HEK293T (cell line): ENCODE measurements around the gene ARHGEF28.

ENCODE experiments used
- ARNT ChIP-seq: fragments of 450-650 bp; IDR thresholded peaks from 2 replicates; pipeline ENCODE4 v1.6.1; 2017; ENCODE audit warnings: mild to moderate bottlenecking
- BHLHE40 ChIP-seq: fragments of 450-650 bp; IDR thresholded peaks from 2 replicates; pipeline ENCODE4 v1.6.1; 2016; ENCODE audit warnings: mild to moderate bottlenecking, moderate library complexity, borderline replicate concordance
- CTBP1 ChIP-seq: fragments of 450-650 bp; IDR thresholded peaks from 2 replicates; pipeline ENCODE4 v1.6.1; 2016; ENCODE audit warnings: borderline replicate concordance
- FOXK2 ChIP-seq: fragments of 450-650 bp; IDR thresholded peaks from 2 replicates; pipeline ENCODE4 v1.6.1; 2016; ENCODE audit warnings: mild to moderate bottlenecking
- FOXM1 ChIP-seq: fragments of 450-650 bp; IDR thresholded peaks from 2 replicates; pipeline ENCODE4 v1.6.1; 2017; ENCODE audit warnings: mild to moderate bottlenecking, borderline replicate concordance
- HDGF ChIP-seq: fragments of 450-650 bp; IDR thresholded peaks from 2 replicates; pipeline ENCODE4 v1.6.1; 2017; ENCODE audit warnings: antibody characterized with exemption, borderline replicate concordance
- LEF1 ChIP-seq: fragments of 450-650 bp; IDR thresholded peaks from 2 replicates; pipeline ENCODE4 v1.6.1; 2017; ENCODE audit warnings: mild to moderate bottlenecking, borderline replicate concordance
- NFRKB ChIP-seq: fragments of 450-650 bp; IDR thresholded peaks from 2 replicates; pipeline ENCODE4 v1.6.1; 2016; ENCODE audit warnings: mild to moderate bottlenecking, moderate library complexity
- SP1 ChIP-seq: fragments of 450-650 bp; IDR thresholded peaks from 2 replicates; pipeline ENCODE4 v1.6.1; 2017
- TARDBP ChIP-seq: fragments of 450-650 bp; IDR thresholded peaks from 2 replicates; pipeline ENCODE4 v1.6.1; 2016

GRCh38 chr5:73626814-73627313, 868 bp downstream of the ARHGEF28 start:
- TF ChIP-seq ARNT (no peak), SP1 (no peak), TARDBP (no peak), FOXM1 (no peak), NFRKB (no peak), BHLHE40 (no peak), LEF1 (no peak), CTBP1 (no peak), HDGF (no peak), FOXK2 (no peak)
